HG03521 (cell line): Measurements from ENCODE around the gene CRELD1.

Source experiments
- ATAC-seq: cut with Tn5 transposase; IDR thresholded peaks from one replicate; pipeline ENCODE4 v1.9.1; 2021; ENCODE audit warnings: mild to moderate bottlenecking, moderate library complexity; ENCODE audit not compliant: unreplicated experiment

Gene CRELD1

DNA sequence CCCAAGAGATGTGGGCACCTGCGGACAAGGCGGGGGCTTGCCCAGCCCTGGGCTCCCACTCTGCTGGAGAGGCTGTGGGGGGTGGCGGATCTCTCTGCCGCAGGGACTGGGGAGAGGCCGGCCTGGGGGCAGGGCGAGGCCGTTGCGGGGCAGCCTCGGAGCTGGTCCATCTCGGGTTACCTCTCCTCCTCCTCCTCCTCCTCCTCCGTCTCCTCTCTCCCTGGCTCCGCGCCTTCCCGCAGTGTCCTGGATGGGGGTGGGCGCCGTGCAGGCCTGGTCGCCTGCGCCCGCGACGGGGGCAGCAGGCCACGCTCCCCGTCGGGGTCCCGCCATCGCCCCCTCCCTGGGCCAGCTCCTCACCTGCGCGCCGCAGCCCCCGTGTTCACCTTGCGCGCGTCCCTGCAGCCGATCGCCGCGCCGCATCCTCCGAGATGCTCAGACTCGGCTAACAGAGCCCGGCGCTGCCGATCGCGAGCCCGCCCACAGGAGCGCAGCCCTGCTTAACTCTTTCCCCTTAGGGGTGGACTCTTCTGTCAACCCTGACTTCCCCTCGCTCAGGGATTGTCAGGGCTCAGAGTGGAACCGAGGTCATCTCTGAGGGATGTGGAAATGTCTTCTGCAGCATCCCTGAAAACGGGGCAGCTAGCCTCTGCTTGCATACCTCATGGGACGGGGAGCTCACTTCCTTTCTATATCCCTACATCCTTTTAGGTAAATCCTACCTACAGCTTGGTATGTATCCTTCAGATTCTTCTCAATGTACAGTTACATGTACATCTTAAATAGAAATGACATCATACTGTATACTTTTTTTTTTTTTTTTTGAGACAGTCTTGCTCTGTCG lies 18.6 kb downstream of the CRELD1 start, which contains the start of gene PRRT3:
TSS of gene PRRT3 (minus strand) at position 447 of the 844 bp plus-strand sequence. CDS start 2,293 bp downstream, outside the sequence.
- peak; percentile 68 for ATAC-seq

DNA sequence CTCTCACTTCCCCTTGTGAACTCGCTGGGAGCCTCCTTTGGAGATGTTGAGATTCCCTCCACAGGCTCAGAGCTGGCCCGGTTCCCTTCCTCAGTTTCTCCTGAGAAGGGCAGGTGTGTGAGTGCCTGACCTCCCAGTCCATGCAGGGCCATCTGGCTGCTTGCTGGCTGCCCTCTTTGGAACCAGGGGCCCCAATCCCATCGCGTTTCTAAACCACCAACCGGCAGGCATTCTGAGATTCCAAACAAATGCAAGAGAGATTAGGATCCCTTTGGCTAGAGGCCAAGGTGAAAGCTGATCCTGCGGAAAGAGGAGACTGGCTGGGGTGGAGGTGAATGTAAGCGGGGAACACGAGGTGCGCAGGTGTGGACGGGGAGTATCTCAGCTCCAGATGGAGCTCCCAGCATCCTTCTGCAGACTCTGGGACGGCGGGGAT lies 21.5 kb downstream of the CRELD1 start:
- ATAC-seq, result no peak

DNA sequence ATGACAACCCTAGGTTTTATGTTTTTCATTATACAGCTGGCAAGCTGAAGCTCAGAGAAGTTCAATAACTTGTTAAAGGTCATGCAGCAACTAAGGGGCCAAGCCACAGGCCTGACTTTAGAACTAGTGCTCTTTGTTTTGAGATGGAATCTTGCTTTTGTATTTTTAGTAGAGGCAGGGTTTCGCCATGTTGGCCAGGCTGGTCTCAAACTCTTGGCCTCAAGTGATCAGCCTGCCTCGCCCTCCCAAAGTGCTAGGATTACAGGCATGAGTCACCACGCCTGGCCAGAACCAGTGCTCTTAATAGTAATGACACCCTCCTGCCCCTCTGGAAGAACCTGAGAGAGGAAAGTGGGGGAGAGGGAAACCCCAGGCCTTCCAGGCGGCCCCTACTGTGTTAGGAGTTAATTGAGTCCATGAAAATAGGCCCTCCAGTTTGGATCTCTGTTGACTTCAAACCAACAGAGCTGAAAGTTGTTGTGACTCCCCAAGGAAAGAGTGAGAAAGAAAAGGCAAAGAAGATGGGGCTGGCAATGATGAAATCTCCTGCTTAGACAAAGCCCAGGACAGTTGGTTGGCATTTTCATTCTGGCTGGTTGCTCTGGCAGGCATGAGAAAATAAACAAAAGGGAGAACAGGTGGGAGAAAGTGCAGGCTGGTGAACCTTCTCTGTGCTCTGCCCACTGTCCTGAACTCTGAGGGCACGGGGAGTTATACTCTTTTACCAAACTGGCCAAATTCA lies 22.1 kb downstream of the CRELD1 start:
- no peak for ATAC-seq

DNA sequence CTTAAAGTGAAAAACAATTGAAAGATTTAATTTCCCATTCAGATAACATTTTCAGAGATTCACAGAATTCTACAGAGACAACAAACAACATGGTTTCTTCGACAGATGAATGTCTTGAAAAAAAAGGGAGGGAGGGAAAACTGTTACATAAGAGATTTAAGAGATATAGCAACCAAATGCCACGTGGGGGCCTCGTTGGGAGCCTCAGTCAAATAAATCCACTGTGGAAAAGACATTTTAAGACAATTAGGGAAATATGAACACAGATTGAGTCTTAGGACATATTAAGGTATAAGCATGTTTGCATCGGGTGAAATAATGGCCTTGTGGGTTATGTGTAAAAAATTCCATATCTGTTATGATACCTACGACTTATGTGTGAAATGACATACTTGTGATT lies 23.6 kb downstream of the CRELD1 start:
- ATAC-seq, result no peak

DNA sequence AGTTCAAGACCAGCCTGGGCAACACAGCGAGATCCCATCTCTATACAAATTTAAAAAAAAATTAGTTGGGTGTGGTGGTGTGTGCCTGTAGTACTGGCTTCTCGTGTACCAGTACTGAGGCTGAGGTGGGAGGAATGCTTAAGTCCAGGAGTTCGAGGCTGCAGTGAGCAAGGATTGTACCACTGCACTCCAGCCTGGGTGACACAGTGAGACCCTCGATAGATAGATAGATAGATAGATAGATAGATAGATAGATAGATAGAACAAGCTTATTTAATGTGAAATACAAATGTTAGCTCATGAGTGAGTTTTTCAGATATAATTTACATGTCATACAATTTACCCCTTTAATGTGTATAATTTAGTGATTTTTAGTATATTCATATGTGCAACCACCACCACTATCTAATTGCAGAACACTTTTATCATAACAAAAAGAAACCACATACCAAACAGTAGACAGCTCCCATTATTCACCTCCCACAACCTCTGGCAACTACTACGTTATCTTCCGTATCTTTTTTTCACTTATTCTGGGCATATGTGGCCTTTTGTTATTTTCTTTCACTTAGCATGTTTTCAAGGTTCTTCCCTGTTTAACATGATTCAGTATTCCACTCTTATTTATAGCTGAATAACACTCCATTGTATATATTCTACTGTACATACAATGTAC lies 31.7 kb downstream of the CRELD1 start:
- no peak for ATAC-seq

DNA sequence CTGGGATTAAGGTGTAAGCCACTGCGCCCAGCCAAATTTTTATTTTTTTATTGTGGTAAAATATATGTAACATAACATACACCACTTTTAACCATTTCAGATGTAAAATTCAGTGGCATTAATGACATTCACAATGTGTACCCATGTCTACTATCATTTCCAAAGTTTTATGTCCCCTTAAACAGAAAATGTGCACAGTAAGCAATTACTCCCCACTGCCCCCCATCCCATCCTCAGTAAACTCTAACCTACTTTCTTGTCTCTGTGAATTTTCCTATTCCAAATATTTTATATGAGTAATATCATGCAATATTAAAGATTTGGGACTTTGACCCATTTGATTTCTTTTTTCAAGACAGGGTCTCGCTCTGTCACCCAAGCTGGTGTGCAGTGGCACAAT lies 33.2 kb downstream of the CRELD1 start:
- no peak for ATAC-seq

DNA sequence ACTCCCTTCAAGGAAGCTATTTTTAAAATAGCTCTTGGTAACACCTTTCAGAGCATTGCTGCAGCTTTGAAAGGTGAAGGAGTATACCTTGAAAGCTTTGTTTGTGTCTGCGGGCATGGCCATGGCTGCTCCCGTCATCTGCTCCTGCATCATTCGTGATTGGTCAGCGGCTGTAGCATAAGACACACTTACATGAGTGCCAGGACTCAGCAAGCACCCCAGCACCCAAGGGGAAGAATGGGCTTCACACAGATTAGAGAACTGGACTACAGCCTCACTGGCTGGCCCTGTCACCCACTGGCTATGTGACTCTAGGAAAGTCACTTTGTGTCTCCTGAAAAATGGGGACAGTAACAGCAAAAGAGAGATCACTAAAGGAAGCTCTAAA lies 36.0 kb downstream of the CRELD1 start:
- no peak for ATAC-seq

DNA sequence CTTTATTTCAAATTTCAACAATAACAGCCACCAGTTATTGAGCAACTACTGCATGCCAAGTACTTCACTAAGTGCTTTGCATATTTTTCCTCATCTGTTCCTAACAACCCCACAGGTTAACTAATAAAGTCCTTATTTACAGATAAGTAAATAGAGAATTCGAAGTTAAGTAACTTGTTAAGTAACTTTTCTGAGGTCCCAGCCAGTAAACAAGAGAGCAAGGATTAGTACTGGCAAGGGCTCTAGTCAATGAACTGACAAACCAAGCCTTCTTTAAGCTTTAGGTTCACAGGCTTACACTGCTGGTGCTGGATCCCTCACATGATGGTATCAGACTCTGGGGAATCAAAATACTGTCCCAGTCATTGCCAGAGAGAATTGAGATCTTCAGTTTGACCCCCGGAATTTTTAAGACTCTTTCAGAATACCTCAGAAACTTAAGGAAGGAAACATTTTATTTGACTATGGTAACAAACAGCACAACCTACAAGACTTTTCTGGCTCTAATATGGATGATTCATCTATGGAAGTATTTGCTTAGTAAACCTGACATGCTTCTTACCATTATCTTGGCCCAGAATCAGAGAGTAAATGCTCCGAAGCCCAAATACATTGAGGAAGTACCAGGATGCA lies 36.5 kb downstream of the CRELD1 start:
- no peak for ATAC-seq

DNA sequence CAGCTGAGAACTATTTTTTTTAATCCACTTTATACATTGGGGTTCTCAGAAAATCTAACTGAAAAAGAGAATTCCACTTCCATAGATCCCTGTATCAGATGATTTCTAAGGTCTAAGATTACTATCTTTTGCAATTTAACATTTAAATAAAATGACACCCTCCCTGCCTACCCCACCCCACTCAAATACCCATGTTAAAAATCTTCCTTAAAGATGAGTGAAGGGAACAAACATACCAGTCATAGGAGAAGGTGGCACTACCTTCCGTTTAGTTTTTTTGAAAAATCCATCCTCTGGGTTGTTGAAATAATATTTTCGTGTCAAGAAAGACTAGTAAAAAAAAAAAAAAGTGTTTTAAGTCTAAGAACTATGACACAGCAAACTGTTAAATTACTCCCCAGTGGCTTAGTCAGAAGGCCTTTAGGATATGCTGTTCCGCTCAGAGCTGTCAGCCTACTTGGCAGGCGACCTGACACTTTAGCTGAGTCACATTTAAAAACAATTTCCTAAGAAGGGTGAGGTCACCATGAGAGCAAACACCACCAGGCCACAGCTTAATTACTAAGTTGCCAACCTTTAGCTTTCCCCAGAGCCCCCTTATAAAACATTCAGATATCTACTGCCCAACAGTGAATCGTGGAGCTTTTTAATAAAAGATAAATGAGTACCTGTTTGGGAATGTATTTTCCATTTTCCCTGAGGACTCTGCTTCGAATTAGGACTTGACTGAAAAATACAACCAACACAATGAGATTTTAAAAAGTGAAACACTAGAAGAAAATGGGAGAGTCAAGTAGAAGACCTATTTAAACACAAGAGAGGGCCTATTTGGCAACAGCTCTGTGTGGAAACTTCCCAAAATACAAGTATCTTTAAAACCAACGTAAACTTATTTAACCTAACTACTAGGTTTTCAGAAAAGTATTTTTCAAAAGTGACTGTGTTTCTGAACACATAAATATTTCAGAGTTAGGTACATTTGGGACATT lies 43.4 kb downstream of the CRELD1 start:
- no peak for ATAC-seq

DNA sequence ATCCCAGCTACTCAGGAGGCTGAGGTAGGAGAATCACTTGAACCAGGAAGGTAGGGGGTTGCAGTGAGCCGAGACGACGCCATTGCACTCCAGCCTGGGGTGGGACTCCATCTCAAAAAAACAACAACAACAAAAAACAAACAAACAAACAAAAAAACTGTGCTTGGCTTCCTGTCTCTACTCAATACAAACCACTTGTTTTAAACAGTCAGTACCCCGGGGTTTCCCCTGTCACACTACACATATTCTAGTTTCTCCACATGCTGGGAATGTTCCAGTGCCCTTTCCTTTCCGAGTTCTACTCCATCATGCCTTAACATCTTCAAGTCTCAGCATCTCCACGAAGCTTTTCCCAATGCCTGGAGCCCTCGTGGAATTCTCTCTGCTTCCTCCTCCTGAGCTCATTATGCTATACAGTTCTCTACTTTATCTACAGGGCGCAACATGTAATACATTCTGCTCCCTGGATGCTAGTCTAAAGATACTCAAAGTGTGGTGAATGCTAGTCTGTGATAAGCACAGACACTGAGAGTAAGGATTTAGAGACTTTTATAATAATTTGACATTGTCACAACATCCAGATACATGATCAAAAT lies 45.2 kb downstream of the CRELD1 start:
- no peak for ATAC-seq

DNA sequence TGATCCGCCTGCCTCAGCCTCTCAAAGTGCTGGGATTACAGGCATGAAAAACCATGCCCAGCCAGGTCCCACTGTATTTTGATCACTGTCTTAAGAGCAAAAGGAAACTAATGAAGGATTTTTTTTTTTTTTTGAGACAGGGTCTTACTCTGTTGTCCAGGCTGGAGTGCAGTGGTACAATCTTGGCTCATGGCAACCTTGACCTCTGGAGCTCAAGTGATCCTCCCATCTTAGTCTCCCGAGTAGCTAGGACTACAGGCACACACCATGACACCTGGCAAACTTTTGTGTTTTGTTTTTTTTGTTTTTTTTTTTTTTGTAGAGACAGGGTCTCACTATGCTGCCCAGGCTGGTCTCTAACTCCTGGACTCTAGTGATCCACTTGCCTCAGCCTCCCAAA lies 46.6 kb downstream of the CRELD1 start:
- ATAC-seq, result no peak

DNA sequence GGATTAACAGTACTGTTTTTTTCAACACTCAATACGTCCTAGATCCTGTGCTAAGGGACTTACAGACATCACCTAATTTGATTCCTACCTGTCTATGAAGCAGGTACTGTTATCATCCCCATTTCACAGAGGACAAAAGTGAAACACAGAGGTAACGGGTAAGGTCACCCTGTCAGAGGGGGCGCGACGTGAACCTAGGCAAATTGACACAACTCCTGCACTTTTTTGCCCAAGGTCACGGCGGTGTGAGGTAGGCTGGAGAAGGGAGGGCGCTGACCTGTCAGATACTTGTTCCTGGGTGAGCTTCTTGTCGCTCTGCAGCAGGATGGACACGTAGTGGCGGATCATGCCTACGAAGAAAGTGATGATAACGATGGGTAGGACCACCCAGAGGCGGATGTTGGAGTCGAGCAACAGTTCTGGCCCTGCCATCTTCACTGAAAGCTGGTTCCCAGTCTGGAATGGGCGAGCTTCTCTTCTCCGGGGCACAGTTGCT lies 52.6 kb downstream of the CRELD1 start:
- peak; percentile 35 for ATAC-seq

DNA sequence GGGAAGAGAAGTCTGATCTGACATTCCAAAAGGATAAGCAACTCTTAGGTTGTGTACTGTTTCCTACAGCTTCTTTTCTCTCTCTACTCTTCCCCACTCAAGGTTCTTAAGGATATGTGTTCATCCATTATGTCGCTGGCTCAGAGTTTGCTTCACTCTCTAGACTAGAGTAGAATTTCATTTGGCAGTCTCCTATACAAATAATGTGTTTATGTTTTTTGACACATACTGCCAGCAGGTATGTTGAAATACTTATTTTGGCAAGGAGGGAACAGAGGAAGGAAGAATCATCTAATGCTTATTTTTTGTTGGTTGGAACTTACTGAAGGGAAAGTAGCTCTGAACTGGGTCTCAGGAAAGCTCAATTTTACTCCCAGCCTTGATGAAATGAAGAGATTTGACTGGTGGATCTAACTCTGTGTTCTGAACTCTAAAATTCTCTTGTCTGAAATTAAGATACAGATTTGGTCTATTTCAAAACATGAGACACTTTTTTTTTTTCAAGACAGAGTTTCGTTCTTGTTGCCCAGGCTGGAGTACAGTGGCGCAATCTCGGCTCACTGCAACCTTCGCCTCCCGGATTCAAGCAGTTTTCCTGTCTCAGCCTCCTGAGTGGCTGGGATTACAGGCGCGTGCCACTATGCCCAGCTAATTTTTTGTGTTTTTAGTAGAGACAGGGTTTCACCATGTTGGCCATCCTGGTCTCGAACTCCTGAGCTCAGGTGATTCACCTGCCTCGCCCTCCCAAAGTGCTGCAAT lies 60.6 kb downstream of the CRELD1 start:
- no peak for ATAC-seq
